ENCODE measurements around the gene DDX53. TPM values are rescaled to one million over a fixed set of nuclear protein-coding genes. Genes with fewer than 3 reads are reported as not detected.

DDX53 gene
- total RNA-seq, 1 donor from 2014 or later = not detected

- Mint-ChIP-seq H3K27me3 (ENCODE audit: unreplicated experiment) (no peaks in the 10 kb centered on the region), H3K36me3 (ENCODE audit: low read depth, unreplicated experiment) (no peaks in the 10 kb centered on the region), H3K4me3 (ENCODE audit: unreplicated experiment) (no peak overlapping the region), H3K27ac (ENCODE audit: unreplicated experiment) (no peak overlapping the region), H3K9me3 (ENCODE audit: unreplicated experiment) (no peaks in the 10 kb centered on the region), H3K4me1 (ENCODE audit: unreplicated experiment) (peaks cover 7% of the 10 kb centered on the region)
- DNase-seq (ENCODE audit: low spot score) = no peak
- TF ChIP-seq CTCF (IDR thresholded peaks at IDR 0.05; ENCODE audit: unreplicated experiment) = peak; percentile 17
Measured at GRCh38 chrX:23008431-23009099, 8.8 kb downstream of the DDX53 start.

- H3K9me3 Mint-ChIP-seq (ENCODE audit: unreplicated experiment) = no peaks in the 10 kb centered on the region
- H3K27me3 Mint-ChIP-seq (ENCODE audit: unreplicated experiment) = no peaks in the 10 kb centered on the region
- H3K27ac Mint-ChIP-seq (ENCODE audit: unreplicated experiment) = peak overlapping the region; percentile 76
- no peak for DNase-seq (ENCODE audit: low spot score)
- no peak for TF ChIP-seq CTCF (IDR thresholded peaks at IDR 0.05; ENCODE audit: unreplicated experiment)
- H3K4me3 Mint-ChIP-seq (ENCODE audit: unreplicated experiment) = no peak overlapping the region
- peaks cover 7% of the 10 kb centered on the region for H3K4me1 Mint-ChIP-seq (ENCODE audit: unreplicated experiment)
- H3K36me3 Mint-ChIP-seq (ENCODE audit: low read depth, unreplicated experiment) = no peaks in the 10 kb centered on the region
Measured at GRCh38 chrX:23012162-23012561, 12.4 kb downstream of the DDX53 start.

- Mint-ChIP-seq H3K27ac (ENCODE audit: unreplicated experiment) (no peak overlapping the region), H3K4me3 (ENCODE audit: unreplicated experiment) (no peak overlapping the region), H3K27me3 (ENCODE audit: unreplicated experiment) (no peaks in the 10 kb centered on the region), H3K4me1 (ENCODE audit: unreplicated experiment) (peaks cover 7% of the 10 kb centered on the region), H3K36me3 (ENCODE audit: low read depth, unreplicated experiment) (no peaks in the 10 kb centered on the region), H3K9me3 (ENCODE audit: unreplicated experiment) (no peaks in the 10 kb centered on the region)
- DNase-seq (ENCODE audit: low spot score) = no peak
- TF ChIP-seq CTCF (IDR thresholded peaks at IDR 0.05; ENCODE audit: unreplicated experiment) = no peak
Measured at GRCh38 chrX:23012636-23013035, 12.9 kb downstream of the DDX53 start.

GRCh38 chrX:23013366-23013765, 13.6 kb downstream of the DDX53 start:
- Mint-ChIP-seq H3K4me3 (ENCODE audit: unreplicated experiment) (no peak overlapping the region), H3K27ac (ENCODE audit: unreplicated experiment) (no peak overlapping the region), H3K27me3 (ENCODE audit: unreplicated experiment) (no peaks in the 10 kb centered on the region), H3K4me1 (ENCODE audit: unreplicated experiment) (peaks cover 5% of the 10 kb centered on the region), H3K9me3 (ENCODE audit: unreplicated experiment) (no peaks in the 10 kb centered on the region), H3K36me3 (ENCODE audit: low read depth, unreplicated experiment) (no peaks in the 10 kb centered on the region)
- DNase-seq (ENCODE audit: low spot score) = no peak
- TF ChIP-seq CTCF (IDR thresholded peaks at IDR 0.05; ENCODE audit: unreplicated experiment) = no peak

GRCh38 chrX:23031600-23031999, 31.8 kb downstream of the DDX53 start:
- Mint-ChIP-seq H3K27me3 (ENCODE audit: unreplicated experiment) (no peaks in the 10 kb centered on the region), H3K9me3 (ENCODE audit: unreplicated experiment) (no peaks in the 10 kb centered on the region), H3K27ac (ENCODE audit: unreplicated experiment) (no peak overlapping the region), H3K4me3 (ENCODE audit: unreplicated experiment) (no peak overlapping the region), H3K4me1 (ENCODE audit: unreplicated experiment) (no peaks in the 10 kb centered on the region), H3K36me3 (ENCODE audit: low read depth, unreplicated experiment) (no peaks in the 10 kb centered on the region)
- TF ChIP-seq CTCF (IDR thresholded peaks at IDR 0.05; ENCODE audit: unreplicated experiment) = no peak
- no peak for DNase-seq (ENCODE audit: low spot score)
